Stimulated activated CD4-positive, alpha-beta T cell treated with anti-CD3 and anti-CD28 coated beads, Interleukin-4, amount 100 ng/mL, for 1 hour (primary cell): ENCODE data around the gene KCTD3.

Source experiments
- DNase-seq: peaks from one replicate; pipeline ENCODE4 v3.0.0-alpha.2; 2020

Gene KCTD3

DNA sequence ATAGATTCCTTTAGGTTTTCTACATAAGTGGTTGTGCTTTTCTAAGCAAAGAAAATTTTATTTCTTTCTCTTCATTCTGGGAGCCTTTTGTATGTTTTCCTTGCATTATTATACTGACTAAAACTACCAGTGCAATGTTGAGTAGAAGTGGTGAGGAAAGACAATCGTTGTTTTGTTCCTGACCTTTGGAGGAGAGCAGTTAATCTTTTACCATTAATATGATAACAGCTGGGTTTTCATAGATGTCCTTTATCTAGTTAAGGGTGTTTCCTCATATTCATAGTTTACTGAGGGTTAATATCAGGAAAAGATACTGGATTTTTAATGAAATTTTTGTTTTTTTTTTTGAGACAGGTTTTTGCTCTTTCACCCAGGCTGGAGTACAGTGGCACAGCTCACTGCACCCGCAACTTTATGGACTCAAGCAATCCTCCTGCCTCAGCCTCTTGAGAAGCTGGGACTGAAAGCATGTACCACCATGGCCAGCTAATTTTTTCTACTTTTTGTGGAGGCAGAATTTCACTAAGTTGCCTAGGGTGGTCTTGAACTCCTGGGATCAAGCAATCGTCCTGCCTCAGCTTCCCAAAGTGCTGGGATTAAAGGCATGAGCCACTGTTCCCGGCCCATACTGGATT lies 9.0 kb upstream of the KCTD3 start:
- no peak for DNase-seq

DNA sequence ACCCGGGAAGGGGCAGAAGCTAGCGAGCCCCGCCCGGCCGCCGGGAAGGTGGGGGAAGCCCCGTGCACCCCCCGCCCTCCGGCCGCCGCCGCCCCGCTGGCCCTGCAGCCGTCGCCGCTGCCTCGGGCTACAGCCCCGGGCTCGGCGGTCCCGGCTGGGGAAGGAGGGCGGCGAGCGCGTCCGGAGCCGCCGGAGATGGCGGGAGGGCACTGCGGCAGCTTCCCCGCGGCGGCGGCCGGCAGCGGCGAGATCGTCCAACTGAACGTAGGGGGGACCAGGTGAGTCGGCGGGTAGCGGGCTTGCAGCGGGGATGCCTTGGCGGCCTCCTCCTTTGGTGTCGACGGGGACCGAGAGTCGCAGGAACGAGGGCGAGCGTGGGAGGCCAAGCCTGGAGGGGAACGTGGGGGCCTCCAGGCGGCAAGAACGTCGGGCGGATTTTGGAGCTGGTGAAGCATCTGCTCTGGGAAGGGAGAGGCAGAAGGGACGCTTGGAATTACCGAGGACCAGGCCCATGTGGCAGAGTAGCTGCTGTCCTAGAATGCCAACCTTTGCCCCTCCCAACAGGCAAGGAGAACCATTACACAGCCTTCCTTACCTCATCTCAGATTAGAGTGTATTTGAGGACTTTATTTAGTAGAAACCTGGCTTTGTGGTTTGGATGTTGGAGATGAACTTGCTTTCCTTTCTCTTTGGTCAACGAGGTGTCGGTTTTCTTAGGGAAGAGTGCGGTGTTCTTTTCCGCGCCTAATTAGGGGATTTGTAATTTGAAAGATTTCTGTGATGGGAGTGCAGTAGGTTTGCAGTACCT lies 591 bp downstream of the KCTD3 start:
- peak; percentile 46 for DNase-seq

DNA sequence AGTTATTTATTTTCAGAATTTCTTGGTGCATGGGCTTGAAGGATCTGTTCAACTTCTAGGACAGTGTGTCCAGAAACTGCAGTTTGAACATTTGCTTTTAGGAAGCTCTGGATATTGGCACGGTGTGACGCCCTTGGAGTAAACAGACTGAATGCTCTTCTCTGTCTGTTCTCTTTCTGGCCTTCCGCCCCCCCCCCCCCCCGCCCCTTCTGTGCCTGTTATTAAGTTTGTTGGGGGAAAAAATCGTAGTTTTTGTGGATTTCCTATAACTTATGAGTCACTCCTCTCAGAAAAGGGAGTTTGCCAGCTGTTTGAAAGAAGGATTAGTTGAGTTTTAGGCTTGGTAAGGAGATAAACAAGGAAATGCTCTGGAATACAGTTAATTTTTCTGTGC lies 1.2 kb downstream of the KCTD3 start:
- DNase-seq, result no peak

DNA sequence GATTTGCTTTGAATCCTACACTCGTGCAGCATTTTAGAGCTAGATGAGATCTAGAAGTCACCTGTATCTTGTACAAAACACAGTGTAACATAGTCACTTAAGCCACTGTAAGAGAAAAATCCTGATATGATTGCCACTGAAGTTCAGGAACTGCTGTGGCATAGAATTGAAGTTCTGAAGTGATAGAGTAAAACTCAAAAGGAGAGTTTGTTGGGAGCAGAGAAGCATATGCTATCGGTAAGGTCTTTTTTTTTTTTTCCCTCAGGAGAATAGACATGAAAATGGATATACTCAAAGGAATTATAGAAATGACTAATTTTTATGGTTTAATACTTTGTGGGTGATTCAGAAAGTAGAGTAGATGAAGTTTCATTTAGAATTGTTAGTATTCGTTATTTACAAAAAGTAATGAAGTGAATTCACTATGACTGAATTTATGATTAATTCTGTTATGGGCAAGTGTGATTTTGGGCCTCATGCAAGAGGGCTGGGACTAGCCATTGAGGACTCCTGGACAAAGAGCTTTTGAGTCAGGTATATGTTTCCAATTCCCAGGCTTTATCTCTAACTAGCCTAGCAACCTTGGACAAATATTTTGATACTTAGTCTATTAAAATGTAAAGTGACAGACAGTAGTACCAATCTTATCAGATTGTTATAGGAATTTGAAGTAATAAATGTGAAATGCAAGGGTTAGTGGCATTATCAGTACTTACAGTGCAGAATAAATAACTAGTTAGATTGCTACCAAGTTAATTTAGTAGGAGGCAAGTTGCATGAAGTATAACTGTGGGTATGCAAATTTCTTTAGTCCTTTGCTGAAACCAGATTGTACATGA lies 3.1 kb downstream of the KCTD3 start:
- no peak for DNase-seq

DNA sequence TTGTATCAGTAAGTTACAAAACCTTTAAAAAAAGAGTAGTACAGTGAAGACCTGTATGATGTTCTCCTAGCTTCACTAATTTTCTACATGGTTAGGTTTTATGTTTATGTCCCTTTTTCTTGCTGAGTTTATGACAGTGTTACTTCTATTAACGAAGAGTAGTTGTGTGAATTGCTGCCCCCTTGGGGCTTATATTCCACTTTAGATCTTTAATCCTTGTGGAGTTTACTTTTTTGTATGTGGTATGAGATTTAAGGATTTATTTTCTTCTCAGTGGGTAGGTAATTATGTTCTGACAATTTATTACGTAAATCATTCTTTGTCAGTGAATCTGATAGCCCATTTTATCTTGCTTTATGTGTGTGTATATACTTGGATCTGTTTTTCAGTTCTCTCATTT lies 14.8 kb downstream of the KCTD3 start:
- DNase-seq, result no peak

DNA sequence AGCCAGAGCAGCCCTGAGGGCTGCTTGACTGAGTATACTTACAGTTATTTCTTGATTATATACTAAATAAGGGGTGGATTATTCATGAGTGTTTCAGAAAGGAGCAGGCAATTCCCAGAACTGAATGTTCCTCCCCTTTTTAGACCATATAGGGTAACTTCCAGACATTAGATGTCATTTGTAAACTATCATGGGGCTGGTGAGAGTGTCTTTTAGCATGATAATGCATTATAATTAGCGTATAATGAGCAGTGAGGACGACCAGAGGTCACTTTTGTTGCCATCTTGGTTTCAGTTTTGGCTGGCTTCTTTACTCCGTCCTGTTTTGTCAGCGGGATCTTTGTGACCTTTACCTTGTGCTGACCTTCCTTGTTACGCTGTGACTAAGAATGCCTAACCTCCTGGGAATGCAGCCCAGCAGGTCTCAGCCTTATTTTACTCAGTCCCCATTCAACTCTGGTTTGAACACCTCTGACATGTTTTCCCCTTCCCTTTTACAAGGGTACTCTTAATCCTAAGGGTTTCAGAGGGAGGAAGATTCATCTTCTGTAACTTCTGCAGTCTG lies 16.2 kb downstream of the KCTD3 start:
- DNase-seq, result no peak

DNA sequence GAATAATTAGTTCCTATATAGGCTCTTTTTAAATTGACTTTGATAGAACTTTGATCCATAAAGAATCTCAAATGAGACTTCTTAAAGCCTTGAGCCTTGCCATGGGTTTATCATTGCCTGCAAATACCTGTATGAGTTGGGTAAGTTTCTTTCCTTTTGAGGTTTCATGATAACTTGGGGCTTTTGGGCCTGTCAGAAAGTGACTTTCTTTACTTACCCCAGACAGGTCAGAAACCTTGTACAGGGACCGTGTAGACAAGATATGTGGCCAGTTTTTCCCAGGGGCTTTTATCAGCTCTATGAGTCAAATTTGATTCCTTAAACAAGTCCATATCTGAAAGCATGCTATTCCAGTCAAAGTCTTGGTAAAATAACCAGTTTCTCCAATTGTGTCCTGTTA lies 17.3 kb downstream of the KCTD3 start:
- no peak for DNase-seq

DNA sequence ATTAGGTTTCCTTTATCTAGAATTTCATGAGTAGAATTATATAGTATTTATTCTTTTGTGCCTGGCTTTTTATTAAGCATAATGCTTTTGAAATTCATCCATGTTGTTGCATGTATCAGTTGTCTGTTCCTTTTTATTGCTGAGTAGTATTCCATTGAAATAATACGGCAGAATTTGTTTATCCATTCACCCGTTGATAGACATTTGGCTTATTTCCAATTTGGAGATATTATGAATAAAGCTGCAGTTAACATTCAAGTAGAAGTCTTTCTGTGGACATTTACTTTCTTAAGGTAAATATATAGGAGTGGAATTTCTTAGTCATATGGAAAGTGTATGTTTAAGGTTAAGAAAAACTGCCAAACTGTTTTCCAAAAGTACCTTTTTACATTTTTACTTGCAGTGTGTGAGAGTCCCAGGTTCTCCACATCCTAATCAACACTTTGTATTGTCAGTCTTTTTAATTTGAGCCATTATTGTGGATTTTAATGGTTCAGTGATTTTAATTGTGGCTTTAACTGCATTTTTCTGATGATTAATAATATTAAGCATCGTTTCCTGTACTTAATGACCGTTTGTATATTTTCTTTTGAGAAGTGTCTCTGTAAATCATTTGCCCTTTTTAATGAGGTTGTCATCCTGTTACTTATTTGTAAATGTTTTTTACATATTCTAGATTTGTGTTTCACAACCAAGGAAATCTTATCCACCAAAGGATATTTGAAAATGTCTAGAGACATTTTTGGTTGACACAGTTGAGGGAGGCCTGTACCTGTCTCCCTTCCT lies 22.7 kb downstream of the KCTD3 start:
- no peak for DNase-seq

DNA sequence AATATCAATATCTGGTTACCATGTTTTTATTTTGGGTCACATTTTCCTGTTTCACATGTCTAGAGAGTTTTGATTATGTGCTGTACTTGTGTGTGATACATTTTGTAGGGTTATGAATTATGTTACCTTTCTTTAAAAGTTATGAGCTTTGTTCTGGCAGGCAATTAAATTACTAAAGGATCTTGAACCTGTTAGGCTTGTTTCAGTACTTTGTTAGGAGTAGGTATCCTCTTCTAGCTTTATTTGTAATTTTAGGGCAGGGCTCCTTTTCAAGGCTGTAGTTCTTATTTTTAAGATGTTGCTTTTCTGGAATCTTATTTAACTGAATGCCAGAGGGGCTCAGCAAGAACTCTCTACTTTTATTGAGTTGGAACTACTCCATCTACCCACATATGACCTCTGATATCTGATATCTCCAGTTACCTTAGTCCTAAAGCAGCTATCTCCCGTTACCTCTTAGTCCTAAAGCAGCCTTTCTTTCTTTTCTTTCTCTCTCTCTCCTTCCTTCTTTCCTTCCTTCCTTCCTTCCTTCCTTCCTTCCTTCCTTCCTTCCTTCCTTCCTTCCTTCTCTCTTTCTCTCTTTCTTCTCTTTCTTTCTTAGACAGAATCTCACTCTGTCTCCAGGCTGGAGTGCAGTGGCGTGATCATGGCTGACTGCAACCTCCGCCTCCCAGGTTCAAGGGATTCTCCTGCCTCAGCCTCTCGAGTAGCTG lies 23.8 kb downstream of the KCTD3 start:
- DNase-seq, result no peak

DNA sequence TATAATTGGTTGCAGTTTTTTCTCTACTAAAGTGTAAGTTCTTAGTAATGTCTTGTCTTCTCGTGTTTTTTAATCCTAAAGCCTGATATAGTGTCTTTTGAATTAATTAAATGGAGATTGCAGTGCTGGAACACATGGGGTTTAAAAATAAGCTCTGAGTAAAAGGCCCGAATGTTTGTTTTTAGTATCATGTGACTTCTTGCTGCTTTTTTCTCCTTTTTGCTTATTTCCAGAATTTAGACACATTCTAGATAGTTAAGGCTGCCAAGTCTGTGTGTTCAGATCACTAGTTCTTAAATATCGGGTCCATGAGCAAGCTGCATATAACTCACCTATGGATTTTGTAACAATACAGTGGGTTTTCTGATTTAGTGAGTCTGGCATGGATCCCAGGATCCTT lies 27.5 kb downstream of the KCTD3 start:
- DNase-seq, result no peak

DNA sequence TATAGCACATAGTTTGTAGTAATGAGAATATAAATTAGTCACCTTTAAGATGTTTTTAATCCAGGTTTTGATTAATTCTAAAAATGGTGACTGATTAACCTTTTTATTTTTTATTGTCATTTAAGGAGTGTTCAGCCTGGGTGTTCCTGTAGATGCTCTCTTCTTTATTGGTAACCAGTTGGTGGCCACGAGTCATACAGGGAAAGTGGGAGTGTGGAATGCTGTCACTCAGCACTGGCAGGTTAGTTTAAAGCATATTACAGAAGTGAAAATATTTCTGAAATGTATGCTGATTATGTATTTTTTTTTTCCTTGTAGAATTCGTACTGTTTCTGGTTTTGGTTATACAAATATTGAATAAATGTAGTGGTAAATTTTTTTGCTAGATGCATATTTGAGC lies 28.1 kb downstream of the KCTD3 start:
- no peak for DNase-seq

DNA sequence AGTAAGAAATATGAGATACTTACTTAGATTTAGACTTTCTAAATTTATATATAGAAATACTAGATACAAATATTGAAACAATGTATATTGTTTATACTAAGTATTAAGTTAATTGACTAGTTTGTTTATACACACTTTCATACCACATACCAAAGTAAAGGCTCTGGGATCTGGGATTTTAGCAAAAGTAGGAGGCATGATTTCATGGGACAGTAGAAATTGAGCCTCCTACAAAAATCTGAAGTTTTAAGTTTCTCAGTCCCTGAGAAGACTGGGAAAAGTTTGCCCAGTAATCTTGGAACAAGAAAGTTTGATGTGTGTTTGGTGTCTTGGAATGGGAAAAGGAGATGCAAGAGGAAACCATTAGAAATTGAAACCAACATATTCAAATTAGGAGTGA lies 30.9 kb downstream of the KCTD3 start:
- no peak for DNase-seq

DNA sequence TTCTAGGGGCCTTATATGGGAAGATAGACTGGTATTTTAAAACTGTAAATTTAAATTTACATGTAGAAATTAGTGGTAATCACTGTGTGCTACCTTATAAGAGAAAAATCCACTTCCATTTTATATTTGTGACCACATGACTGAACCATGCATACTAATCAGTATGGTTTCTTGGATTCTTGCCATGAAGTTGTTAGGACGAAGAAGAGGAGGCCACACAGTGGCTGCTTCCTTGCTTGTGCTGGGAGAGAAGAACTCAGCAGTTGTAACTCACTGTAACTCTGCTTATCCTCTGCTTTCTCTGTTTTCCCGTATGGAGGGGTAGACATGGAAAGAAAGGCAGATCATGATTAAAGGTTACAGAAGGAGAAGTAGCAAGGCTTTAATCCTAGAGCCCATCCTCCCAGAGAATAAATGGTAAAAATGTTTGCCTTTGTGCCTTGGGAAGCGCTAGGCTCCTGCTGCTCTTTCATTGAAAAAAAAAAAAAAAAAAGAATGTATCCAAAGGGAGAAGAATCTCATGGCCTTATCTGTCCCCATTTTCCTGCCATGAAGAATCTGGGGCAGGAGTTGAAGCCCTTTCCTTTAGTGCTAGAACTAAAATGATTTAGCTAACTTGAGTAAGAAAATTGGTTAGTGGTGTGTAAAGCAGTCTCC lies 32.4 kb downstream of the KCTD3 start:
- no peak for DNase-seq

DNA sequence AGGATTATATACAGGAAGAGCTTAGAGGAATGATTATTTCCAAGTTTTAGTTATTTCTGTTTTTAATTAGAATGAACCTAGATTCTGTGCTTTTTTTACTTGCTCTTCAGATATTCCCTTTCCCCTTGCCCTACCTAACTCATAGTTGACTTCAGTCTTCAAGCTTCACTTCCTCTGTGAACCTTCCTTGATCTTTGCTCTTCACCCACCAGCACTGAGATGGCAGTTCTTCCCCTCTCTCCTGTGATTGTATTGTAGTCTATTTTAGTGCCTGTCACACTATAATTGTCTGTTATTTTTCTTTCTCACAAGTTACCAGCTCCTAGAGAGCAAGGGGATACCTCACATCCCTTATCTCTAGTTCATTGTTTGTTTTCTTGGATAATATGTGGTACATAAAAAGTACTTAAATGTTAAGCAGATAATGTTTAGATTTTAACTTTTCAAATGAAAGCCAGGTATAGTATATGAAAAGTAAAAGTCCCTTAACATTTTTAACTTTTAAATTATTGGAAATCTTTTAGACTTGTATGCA lies 33.2 kb downstream of the KCTD3 start:
- DNase-seq, result no peak

DNA sequence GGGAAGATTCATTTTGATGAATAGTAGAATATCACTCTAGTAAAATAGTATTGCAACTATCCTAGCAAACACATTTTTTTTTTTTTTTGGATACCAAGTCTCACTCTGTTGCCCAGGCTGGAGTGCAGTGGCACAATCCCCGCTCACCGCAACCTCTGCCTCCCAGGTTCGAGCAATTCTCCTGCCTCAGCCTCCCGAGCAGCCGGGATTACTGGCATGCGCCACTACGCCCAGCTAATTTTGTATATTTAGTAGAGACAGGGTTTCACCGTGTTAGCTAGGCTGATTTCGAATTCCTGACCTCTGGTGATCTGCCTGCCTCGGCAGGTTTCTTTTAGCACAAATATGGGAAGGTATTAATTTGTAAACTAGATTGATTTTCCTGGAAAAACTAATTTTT lies 33.8 kb downstream of the KCTD3 start:
- DNase-seq, result no peak

DNA sequence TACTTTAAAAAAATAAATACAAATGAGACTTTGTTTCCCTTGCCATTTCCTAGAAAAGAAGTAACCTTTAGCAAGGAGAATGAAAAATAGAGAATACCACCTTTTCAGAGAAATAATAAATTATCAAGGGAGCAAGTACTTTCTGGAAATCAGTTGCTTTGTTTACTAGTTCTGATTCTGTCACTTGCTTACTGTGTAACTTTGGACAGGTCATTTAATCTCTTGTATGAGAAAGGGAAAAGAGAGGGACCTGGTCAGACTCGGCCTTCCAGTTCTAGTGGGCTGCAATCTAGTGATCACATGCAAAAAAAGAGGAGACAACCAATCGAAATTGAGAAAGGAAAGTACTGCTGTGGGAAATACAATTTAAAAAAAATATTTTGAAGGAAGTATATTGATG lies 34.2 kb downstream of the KCTD3 start:
- DNase-seq, result no peak

DNA sequence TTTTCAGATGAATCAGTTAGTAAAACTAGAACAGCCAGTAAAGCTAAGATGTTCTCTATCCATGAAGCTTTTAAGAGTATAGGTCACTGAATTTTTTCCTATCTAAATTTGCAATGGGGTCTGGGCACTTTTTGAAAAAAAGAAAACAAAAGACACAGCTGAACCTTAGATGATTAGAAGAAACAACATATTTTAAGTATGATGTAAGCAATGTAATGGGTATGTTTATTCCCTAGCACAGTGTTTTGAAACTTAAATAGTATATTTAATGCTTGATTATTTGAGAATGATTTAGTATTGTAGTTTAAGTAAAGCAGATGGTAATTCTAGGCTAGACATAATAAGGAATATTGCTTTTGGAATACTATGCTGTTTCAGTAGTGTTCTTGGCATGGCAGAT lies 36.2 kb downstream of the KCTD3 start:
- no peak for DNase-seq

DNA sequence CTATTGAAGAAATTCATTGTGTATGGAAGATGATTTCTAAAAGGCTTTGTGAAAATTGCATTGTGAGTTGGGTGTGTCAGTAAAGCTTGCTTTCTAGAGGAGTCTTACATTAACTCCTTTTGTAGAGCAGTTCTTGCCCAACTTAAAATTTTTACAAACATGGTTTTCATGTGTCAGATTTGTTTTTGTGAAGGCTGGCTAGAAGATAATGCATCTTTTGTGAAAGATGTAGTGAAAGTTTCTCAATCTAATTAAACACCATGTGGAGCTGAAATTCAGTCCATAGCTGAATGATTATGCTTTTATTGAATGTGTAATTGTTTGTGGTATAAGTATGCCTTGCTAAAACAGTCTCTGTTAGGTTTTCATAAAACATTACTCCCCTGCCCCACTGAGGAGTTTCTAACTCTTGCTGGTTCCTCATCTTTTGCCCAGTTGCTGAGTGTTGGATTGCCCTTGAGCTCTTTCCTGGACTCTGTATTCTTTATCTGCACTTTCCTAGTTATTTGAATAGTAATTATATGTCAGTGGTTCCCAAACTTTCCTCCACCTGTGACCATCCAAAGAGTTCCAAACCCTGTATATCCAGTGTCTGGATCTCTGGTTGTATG lies 38.0 kb downstream of the KCTD3 start:
- DNase-seq, result no peak

DNA sequence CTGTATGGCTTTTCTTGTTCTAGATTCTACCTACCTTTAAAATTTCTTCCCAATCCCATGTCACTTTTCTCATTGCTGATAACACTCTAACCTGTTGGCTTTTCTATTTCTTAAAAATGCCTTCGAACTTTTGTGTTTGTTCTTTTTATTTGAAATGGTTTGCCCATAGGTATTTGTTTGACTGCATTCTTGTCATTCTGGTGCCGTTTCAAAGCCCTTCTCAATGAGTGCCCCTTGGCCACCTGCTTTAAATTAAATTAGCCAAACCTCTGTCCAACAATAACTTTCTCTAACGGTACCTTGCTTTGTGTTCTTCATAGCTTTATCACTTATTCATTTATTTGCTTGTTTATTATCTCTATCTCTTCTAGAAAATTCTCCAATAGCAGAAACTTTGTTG lies 38.9 kb downstream of the KCTD3 start:
- no peak for DNase-seq

DNA sequence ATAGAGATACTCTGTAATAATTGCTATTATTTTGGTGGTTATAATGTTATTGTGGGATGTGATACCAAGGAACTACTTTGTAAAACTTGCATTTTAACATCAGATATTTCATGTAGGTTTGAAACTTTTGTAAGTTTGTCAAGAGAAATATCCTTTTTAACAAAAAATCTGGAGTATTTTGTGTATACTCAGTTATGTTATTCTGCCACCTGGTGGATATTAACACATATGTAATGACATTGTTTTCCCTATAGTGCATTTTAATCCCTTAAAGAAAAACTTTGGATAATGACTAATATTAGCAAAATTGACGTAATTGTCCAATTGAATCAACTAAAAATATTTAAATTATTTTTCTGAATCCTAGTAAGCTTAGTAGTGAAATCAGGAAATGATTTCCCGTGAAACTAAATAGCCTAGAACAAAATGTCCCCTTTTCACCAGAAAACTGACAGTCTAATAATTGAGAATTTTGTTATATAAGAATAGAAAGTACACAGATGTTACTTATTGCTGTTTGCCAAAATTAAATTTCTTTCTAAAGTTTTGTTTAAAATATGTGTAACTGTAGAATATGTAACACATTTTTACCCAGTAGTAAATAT lies 39.6 kb downstream of the KCTD3 start:
- DNase-seq, result no peak
